LHCN-M2 (cell line): ENCODE measurements around the gene SLC26A5. TPM values are rescaled to one million over a fixed set of nuclear protein-coding genes. Genes with fewer than 3 reads are reported as not detected.

Experiments used
- DNase-seq: peaks from one replicate; pipeline ENCODE4 v3.0.0-alpha.2; 2012; ENCODE audit warnings: low read depth
- total RNA-seq: library from RNA; depleted of rRNA; stranded (reverse); fragments of >200 nt; gene quantifications from 2 replicates; pipeline ENCODE4 v1.2.3, GENCODE V29; 2014; rRNA removed

The SLC26A5 gene
- total RNA-seq, 1 experiment from 2014 or later = not detected

- DNase-seq = peak; percentile 95
Measured at GRCh38 chr7:103347507-103348267, 98.3 kb downstream of the SLC26A5 start, which contains the start of gene PSMC2. TSS of gene PSMC2 (plus strand) at chr7:103347643. CDS start at chr7:103347712, 69 bp downstream.

DNA sequence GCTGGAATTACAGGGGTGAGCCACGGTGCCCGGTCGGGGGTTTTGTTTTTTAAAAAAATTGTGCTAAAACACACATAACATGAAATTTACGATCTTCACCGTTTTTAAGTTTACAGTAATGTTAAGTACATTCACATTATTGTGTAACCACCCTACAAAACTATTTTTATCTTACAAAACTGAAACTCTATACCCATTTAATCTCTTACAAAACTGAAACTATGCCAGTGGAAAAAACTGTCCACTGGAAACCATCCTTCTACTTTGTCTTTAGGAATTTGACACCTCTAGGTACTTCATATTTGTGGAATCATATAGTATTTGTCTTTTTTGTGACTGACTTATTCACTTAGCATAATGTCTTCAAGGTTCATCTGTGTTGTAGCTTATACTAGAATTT is 99.6 kb downstream of the SLC26A5 start:
- DNase-seq = no peak

GRCh38 chr7:103344453-103345149 is 101.4 kb downstream of the SLC26A5 start, which contains the start of gene DNAJC2:
TSS of gene DNAJC2 (minus strand) at chr7:103344767. CDS start at chr7:103344622, 145 bp downstream.
- DNase-seq = peak; percentile 94

DNA sequence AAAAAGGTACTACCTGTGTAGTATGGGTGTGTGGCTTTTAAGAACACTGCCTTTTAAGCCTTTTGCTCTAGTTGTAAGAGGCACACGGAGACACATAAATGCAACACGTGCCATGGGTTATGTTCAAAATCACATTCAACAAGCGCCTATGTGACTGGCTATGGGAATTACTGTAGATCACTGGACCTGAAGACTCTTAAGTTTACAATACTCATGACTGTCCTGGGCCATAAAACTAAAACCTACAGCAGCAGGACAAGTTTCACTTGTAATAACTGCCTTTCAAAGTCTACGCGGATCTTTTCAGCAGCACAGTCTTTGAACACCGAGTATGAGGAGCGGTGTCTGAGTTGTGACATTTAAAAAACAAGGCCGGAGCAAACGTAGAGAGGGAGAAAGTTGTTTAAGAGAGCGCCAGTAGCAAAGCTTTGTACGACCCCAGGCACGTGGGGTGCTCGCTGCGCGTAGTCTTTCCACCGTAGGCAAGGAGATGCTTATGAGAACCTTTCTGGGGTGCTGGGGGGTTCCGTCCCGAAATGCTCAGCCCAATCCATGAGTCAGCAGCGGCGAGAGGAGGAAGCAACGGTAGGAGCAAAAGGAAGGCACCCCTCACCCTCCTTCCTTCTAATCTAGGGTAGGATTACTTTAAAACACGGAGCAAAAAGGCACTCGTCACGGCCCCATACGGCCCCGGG is 102.1 kb downstream of the SLC26A5 start:
- peak; percentile 45 for DNase-seq

DNA sequence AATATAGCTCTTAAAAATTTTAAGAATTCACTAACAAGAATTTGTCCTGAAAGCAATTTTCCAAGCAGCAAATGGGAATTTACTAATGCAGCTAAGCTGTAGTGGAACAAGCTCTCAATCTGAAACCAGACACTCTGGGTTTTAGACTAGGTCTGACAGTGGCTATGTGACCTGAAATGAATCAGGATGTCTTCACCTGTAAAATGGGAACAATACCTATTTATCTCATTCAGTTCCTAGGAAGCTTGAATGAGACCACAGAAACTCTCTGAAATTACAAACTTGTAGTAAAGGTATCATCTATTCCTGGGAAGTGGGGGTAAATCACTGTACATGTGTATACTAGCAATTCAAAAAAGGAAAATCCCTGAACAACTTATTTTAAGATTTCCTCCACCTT is 102.7 kb downstream of the SLC26A5 start:
- no peak for DNase-seq

DNA sequence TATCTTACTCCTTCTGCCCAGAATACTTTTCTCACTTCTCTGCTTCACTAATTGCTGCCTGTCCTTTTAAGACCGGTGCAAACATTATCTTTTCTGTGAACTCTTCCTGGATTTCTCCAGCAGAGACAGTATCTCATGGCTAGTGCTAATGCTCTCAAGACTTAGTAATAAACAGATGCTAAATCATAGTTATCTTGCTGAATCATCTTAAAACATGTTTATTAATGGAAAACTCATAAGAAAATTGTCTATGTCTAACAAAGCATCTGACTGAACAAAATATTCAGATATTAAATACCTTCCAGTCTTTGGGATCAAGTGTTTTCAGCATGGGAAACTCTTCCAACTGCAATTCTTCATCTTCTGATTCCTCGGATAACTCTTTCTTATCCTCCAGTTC is 104.5 kb downstream of the SLC26A5 start:
- no peak for DNase-seq

DNA sequence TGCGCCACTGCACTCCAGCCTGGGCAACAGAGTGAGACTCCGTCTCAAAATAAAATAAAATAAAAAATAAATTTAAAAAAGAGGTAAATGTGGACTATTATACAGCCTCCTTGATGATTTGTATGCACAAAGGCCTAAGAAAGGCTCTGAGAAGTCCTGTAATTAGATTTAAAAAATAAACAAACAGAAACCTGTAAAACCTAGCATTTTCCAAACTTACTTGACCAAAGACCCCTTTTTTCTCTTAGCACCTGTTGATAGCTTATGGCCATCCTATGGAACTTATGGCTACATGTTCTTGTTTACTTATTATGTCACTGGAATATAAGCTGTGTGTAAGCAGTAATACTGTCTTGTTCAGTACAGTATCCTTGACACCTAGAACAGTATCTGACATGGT is 107.1 kb downstream of the SLC26A5 start:
- no peak for DNase-seq

DNA sequence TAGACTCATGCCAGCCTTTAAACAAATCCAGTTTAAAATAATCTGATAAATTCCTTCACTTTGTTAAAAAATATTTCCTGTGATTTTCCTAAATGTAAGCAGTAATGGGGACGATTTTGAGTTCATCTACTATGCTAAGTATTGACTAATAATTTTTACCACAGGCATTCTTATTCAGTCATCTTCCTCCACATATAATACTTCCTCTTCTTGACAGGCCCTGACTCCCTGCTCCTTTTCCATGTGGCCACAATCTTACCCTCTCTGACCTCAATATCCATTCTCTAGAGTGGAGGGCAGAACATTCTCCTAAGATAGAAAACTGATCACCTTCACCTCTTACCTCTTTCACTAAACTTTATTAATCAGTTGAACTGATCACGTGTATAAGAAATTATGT is 109.2 kb downstream of the SLC26A5 start:
- no peak for DNase-seq

- no peak for DNase-seq
Measured at GRCh38 chr7:103325744-103326143, 120.3 kb downstream of the SLC26A5 start.

Other genes starting within 250 kb of the SLC26A5 start
- 69.6 and 88.5 TPM in 2 replicates for gene PMPCB, start 148.8 kb downstream of the SLC26A5 start, total RNA-seq
- 29.0 and 33.8 TPM in 2 replicates for gene DNAJC2, start 101.4 kb downstream of the SLC26A5 start, total RNA-seq
- 262 and 325 TPM in 2 replicates for gene PSMC2, start 98.6 kb downstream of the SLC26A5 start, total RNA-seq